Neural cell (in vitro differentiated cells): ENCODE measurements around the gene ITFG1. TPM values are rescaled to one million over a fixed set of nuclear protein-coding genes. Genes with fewer than 3 reads are reported as not detected.

Experiments
- H2AFZ ChIP-seq: fragments of 200-600, 300-800 bp; sonication (generic), shearing (Covaris generic); 2 replicates; pipeline ENCODE4 v1.6.0; 2014; ENCODE audit warnings: low read depth, mild to moderate bottlenecking, antibody characterized with exemption, low read length, moderate library complexity
- H3F3A ChIP-seq: fragments of 200-600 bp; shearing (Covaris generic); 2 replicates; pipeline ENCODE4 v1.6.1; 2016; ENCODE audit warnings: mild to moderate bottlenecking, moderate library complexity, mixed read lengths, antibody characterized with exemption, low read length; ENCODE audit not compliant: insufficient read depth, poor library complexity, severe bottlenecking
- H3K27ac ChIP-seq: fragments of 200-600, 300-800 bp; sonication (generic), shearing (Covaris generic); 2 replicates; pipeline ENCODE4 v1.5.1; 2014; ENCODE audit warnings: mild to moderate bottlenecking, low read length, moderate library complexity
- H3K27me3 ChIP-seq: fragments of 300-800, 200-600 bp; sonication (generic), shearing (Covaris generic); 2 replicates; pipeline ENCODE4 v1.6.0; 2014; ENCODE audit warnings: mild to moderate bottlenecking, low read depth, low read length, moderate library complexity; ENCODE audit not compliant: insufficient read depth
- H3K36me3 ChIP-seq: fragments of 300-800, 200-600 bp; sonication (generic), shearing (Covaris generic); 2 replicates; pipeline ENCODE4 v1.5.1; 2014; ENCODE audit warnings: mild to moderate bottlenecking, antibody characterized with exemption, low read length, moderate library complexity; ENCODE audit not compliant: insufficient read depth
- H3K4me2 ChIP-seq: fragments of 300-800, 200-600 bp; sonication (generic), shearing (Covaris generic); 2 replicates; pipeline ENCODE4 v1.6.0; 2014; ENCODE audit warnings: mild to moderate bottlenecking, low read length
- H3K4me3 ChIP-seq: fragments of 300-800, 200-600 bp; sonication (generic), shearing (Covaris generic); 2 replicates; pipeline ENCODE4 v1.5.1; 2014; ENCODE audit warnings: mild to moderate bottlenecking, low read length, moderate library complexity
- H3K79me2 ChIP-seq: fragments of 200-600 bp; shearing (Covaris generic); replicated peaks from 2 replicates; pipeline ENCODE4 v1.6.0; 2014; ENCODE audit warnings: mild to moderate bottlenecking, low read length, moderate library complexity; ENCODE audit not compliant: insufficient read depth
- H3K9ac ChIP-seq: fragments of 300-800, 200-600 bp; sonication (generic), shearing (Covaris generic); 2 replicates; pipeline ENCODE4 v1.6.1; 2016; ENCODE audit warnings: mild to moderate bottlenecking, low read length, mixed read lengths
- H3K9me2 ChIP-seq: fragments of 200-600 bp; shearing (Covaris generic); 2 replicates; pipeline ENCODE4 v1.6.1; 2016; ENCODE audit warnings: mild to moderate bottlenecking, low read length, mixed read lengths; ENCODE audit not compliant: insufficient read depth
- H3K9me3 ChIP-seq: fragments of 200-600, 300-800 bp; sonication (generic), shearing (Covaris generic); 2 replicates; pipeline ENCODE4 v1.6.1; 2016; ENCODE audit warnings: mild to moderate bottlenecking, mixed run types, low read length, moderate library complexity, mixed read lengths
- H4K20me1 ChIP-seq: fragments of 200-600 bp; shearing (Covaris generic); 2 replicates; pipeline ENCODE4 v1.6.1; 2016; ENCODE audit warnings: mild to moderate bottlenecking, mixed run types; ENCODE audit not compliant: insufficient read depth
- CTCF ChIP-seq: fragments of 450-650 bp; IDR thresholded peaks from 2 replicates; pipeline ENCODE4 v1.5.1; 2014; ENCODE audit warnings: antibody characterized with exemption, mild to moderate bottlenecking, moderate library complexity; ENCODE audit not compliant: poor library complexity, severe bottlenecking
- EP300 ChIP-seq: fragments of 450-650 bp; conservative IDR thresholded peaks from 2 replicates; pipeline ENCODE4 v1.6.1; 2014; ENCODE audit warnings: antibody characterized with exemption, mild to moderate bottlenecking, moderate library complexity; ENCODE audit not compliant: poor library complexity, severe bottlenecking
- EZH2 ChIP-seq: fragments of 200-600, 300-800 bp; shearing (Covaris generic), sonication (generic); IDR thresholded peaks from 2 replicates; pipeline ENCODE4 v1.6.1; 2014; ENCODE audit warnings: antibody characterized with exemption, low read length, borderline replicate concordance, mild to moderate bottlenecking; ENCODE audit not compliant: insufficient read depth, poor library complexity, severe bottlenecking
- MXI1 ChIP-seq: fragments of 450-650 bp; conservative IDR thresholded peaks from 2 replicates; pipeline ENCODE4 v1.6.1; 2014; ENCODE audit warnings: antibody characterized with exemption, mild to moderate bottlenecking; ENCODE audit not compliant: poor library complexity, severe bottlenecking
- POLR2AphosphoS5 ChIP-seq: IDR thresholded peaks from 2 replicates; pipeline ENCODE4 v1.6.1; 2012
- RAD21 ChIP-seq: fragments of 450-650 bp; conservative IDR thresholded peaks from 2 replicates; pipeline ENCODE4 v1.6.1; 2014; ENCODE audit warnings: antibody characterized with exemption, mild to moderate bottlenecking, moderate library complexity
- SMC3 ChIP-seq: fragments of 450-650 bp; conservative IDR thresholded peaks from 2 replicates; pipeline ENCODE4 v1.6.1; 2014; ENCODE audit warnings: antibody characterized with exemption, mild to moderate bottlenecking, moderate library complexity; ENCODE audit not compliant: poor library complexity
- TAF1 ChIP-seq: IDR thresholded peaks from 2 replicates; pipeline ENCODE4 v1.6.1; 2012; ENCODE audit warnings: low read depth
- polyA plus RNA-seq: library from polyadenylated mRNA; depleted of rRNA; stranded (reverse); fragments of >200 nt; gene quantifications from 2 replicates; pipeline ENCODE4 v1.2.3, GENCODE V29; 2014
- TF ChIP-seq, protein P1 (sequence below): IDR thresholded peaks from 2 replicates; pipeline ENCODE4 v1.6.1; 2012; ENCODE audit warnings: borderline replicate concordance

ITFG1 gene
- polyA plus RNA-seq, 1 donor from 2014 or later: 155 TPM

GRCh38 chr16:47467501-47467900 is 6.6 kb upstream of the ITFG1 start:
- H3K9me2 ChIP-seq: no peaks in the 10 kb centered on the region
- no peaks in the 10 kb centered on the region for H3K9me3 ChIP-seq
- no peak overlapping the region for H3K4me3 ChIP-seq
- peaks cover 13% of the 10 kb centered on the region for H3K79me2 ChIP-seq
- no peak overlapping the region for H3K9ac ChIP-seq
- H3K27ac ChIP-seq: no peak overlapping the region
- H3F3A ChIP-seq: no peaks in the 10 kb centered on the region
- TF ChIP-seq, protein P1, sequence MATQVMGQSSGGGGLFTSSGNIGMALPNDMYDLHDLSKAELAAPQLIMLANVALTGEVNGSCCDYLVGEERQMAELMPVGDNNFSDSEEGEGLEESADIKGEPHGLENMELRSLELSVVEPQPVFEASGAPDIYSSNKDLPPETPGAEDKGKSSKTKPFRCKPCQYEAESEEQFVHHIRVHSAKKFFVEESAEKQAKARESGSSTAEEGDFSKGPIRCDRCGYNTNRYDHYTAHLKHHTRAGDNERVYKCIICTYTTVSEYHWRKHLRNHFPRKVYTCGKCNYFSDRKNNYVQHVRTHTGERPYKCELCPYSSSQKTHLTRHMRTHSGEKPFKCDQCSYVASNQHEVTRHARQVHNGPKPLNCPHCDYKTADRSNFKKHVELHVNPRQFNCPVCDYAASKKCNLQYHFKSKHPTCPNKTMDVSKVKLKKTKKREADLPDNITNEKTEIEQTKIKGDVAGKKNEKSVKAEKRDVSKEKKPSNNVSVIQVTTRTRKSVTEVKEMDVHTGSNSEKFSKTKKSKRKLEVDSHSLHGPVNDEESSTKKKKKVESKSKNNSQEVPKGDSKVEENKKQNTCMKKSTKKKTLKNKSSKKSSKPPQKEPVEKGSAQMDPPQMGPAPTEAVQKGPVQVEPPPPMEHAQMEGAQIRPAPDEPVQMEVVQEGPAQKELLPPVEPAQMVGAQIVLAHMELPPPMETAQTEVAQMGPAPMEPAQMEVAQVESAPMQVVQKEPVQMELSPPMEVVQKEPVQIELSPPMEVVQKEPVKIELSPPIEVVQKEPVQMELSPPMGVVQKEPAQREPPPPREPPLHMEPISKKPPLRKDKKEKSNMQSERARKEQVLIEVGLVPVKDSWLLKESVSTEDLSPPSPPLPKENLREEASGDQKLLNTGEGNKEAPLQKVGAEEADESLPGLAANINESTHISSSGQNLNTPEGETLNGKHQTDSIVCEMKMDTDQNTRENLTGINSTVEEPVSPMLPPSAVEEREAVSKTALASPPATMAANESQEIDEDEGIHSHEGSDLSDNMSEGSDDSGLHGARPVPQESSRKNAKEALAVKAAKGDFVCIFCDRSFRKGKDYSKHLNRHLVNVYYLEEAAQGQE: no peak
- TF ChIP-seq POLR2AphosphoS5 (no peak), EP300 (no peak)
- no peak overlapping the region for H3K4me2 ChIP-seq
- H2AFZ ChIP-seq: no peak overlapping the region
- no peaks in the 10 kb centered on the region for H3K36me3 ChIP-seq
- no peaks in the 10 kb centered on the region for H3K27me3 ChIP-seq
- no peaks in the 10 kb centered on the region for H4K20me1 ChIP-seq

DNA sequence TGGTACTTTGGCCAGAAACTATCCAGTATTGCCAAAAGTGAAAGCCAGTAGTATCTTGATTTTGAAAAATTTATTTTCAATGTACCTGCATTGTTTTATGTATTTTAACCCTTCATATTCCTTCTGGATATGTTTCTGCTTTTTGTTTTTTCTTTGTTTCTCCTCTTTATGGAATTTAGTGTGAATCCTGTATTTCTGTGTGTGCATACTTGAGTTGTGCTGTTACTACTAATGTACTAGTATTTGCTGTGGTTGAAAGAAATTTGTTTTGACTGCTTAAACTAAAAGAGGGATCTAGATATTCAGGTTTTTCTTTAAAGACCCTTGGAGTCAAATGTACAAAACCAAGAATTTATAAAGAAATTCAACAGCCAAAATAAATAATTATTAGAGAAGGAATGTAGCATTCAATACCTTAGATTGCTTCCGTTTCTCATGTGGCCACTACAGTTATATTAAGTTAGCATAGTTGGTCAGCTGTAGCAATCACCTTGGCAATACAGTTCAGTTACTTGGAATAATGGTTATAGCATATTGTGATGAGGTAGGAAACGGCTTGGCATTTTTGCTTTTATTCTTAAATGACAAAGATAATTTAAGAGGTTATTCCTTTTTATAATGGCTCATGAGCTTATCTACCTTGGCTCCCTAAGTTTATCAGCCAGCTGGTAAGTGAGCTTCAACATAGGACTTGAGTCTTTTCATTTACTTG is 5.2 kb upstream of the ITFG1 start:
- TF ChIP-seq CTCF: no peak
- no peak for TF ChIP-seq EZH2
- no peak for TF ChIP-seq MXI1
- TF ChIP-seq, protein P1: no peak
- TF ChIP-seq SMC3: no peak
- no peak for TF ChIP-seq POLR2AphosphoS5
- no peak for TF ChIP-seq EP300
- TF ChIP-seq TAF1: no peak
- no peak for TF ChIP-seq RAD21
- H3K27me3 ChIP-seq: no peaks in the 10 kb centered on the region
- H3K4me3 ChIP-seq: peak overlapping the region; percentile 36
- no peaks in the 10 kb centered on the region for H3F3A ChIP-seq
- H2AFZ ChIP-seq: no peak overlapping the region
- H3K4me2 ChIP-seq: peak overlapping the region; percentile 15
- H3K79me2 ChIP-seq: peaks cover 9% of the 10 kb centered on the region
- H4K20me1 ChIP-seq: no peaks in the 10 kb centered on the region
- no peaks in the 10 kb centered on the region for H3K36me3 ChIP-seq
- H3K27ac ChIP-seq: no peak overlapping the region
- no peaks in the 10 kb centered on the region for H3K9me2 ChIP-seq
- no peak overlapping the region for H3K9ac ChIP-seq
- H3K9me3 ChIP-seq: no peaks in the 10 kb centered on the region
